Stimulated activated CD4-positive, alpha-beta T cell treated with anti-CD3 and anti-CD28 coated beads, Interleukin-12 subunit alpha, Interleukin-12 subunit beta, amount 100 ng/mL, for 4 hours (primary cell): Measurements from ENCODE around the gene C16orf96.

Experiments used
- DNase-seq: peaks from one replicate; pipeline ENCODE4 v3.0.0-alpha.2; 2020

C16orf96 gene

DNA sequence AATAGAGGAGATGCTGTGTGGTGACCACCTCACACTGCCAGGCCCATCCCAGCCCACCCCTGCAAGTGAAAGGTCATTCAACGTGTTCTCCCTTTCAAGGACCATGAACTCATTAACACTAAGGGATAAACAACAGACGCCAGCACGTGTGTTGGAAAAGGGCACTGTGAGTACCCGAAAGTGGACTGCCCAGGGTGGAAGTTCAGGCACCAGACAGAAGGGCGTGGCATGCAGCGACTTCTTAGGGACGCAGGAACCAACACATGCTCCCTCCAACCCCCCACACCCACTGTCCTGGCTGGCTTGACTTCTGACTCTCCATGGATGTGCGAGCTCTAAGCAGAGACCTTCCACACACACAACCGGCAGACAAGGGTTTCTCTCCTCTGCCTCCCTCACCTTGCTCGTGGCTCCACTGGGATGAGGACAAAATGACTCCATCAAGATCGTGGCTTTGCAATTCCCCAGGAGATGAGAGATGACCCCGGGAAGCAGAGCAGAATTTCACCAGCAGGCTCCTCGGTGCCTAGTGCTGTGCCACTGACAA lies 47.6 kb downstream of the C16orf96 start:
- no peak for DNase-seq

DNA sequence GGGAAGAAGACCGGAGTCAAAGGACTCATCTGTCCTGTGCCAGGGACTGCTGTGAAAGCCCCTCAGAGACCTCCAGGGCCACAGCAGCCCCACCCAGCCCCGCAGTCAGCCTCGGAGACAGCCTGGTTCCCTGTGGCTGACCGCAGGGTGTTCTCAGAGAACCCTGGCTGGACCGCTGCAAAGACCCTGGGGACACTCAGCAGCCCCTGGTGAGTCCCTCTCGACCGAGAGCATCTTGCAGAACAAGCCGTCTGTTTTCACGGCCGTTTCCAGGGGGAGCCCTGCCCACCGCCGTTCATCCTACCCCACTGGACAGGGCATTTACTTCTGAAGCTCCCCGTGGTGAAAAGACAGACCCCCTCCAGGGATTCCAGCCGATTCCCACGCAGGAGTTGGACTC lies 48.3 kb downstream of the C16orf96 start:
- no peak for DNase-seq

DNA sequence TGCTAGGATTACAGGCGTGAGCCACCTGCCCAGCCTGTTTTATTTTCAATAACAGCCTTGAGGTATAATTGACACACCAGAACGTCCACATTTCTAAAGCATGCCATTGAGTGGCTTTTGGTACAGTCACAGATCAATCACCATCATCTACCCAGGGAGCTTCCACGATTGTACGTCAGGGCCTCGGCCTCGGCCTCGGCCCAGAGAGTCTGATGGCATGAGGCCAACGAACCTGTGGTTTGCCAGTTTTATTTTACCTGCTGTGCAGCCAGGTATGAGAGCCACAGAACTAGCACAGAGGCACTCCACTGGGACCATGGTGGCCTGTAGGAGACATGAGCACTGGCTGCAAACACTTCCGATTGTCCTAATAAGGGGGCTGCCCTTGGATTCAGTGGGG lies 50.2 kb downstream of the C16orf96 start:
- DNase-seq, result no peak

DNA sequence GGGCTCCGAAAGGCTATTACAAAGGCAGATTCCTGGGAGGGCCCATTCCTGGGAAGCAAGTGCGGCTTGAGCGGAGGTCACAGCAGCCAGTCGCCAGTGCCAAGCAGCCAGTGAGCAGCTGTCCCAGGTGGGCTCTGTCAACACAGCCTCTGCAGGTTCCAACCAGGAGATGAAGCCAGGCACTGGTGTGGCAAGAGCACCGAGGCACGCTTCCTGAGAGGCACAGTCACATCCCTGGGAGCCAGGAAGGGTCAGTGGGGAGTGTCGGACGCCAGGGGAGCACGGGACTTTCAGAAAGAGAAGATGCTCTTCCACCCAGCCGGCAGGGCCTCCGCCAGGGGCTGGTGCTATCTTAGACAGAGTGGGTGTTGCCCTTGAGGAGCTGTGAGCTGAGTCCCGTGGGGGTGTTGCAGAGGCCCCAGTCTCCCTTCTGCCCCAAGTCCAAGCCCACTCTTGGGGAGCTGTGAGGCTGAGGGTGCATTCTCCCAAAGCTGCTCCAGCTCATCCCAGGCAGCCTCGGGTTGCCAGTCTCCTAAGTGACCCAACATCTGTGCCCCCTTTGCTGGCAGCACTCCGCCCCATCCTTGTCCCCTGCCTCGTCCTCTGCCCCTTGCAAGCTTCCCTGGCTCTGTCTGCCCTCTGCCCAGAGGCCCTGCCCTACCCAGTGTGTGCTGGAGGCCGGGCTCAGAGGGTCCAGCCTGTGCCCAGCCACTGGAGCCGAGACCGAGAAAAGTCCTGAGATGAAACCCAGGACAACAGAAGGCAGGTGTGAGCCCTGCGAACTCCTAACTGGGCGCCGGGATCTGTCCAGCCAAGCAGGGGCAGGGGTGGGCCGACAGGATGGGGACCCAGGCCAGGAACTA lies 51.9 kb downstream of the C16orf96 start:
- no peak for DNase-seq

DNA sequence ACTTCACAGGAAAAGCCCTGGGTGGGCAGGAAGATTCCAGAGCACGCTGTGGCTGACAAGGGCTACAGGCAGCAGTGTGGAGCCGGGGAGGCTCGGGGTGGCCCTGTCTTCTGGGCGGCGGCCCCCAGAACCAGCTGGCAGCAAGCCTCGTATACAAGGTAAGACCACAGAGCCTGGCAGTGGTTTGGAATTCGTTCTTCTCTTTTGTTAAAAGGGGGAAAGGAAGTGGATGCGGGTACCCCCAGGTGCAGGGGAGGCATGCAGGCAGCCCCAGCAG lies 52.5 kb downstream of the C16orf96 start:
- DNase-seq, result no peak

DNA sequence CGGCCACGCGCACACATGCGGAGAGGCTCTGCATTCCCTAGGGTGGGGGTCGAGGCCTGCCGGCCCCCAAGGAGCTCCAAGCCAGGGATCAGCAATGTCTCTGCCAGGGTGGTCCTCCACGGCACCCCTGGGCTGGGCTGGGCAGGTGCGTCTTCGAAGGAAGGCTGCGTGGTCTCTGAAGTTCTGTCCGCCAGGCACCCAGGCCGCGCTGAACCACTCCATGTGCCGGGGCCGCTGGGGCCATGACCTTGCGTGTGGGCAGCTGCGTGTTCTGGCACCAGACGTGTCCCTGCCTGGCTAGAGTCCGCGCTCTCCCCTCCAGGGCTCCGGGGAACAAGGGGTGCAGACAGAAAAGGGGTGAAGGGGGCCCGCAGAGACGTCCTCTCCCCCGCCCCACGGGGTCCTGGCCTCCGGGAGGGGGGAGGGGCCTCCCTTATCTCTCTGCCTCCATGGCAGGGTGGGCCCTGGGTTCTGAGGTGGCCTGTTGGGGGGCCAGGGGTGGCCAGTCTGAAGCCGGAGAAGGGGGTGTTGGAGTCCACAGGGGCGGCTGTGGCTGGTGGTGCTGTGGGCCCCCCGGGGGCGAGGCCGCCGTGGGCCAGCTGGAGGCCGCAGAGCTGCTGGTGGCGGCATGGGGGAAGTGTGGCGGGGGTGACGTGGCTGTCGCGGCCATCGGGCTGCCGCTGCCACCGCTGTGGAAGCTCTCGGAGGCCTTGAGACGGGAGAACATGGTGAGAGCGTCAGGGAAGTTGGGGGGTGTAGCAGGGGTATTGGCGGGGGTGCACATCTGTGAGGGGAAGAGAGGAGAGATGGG lies 53.3 kb downstream of the C16orf96 start:
- no peak for DNase-seq

DNA sequence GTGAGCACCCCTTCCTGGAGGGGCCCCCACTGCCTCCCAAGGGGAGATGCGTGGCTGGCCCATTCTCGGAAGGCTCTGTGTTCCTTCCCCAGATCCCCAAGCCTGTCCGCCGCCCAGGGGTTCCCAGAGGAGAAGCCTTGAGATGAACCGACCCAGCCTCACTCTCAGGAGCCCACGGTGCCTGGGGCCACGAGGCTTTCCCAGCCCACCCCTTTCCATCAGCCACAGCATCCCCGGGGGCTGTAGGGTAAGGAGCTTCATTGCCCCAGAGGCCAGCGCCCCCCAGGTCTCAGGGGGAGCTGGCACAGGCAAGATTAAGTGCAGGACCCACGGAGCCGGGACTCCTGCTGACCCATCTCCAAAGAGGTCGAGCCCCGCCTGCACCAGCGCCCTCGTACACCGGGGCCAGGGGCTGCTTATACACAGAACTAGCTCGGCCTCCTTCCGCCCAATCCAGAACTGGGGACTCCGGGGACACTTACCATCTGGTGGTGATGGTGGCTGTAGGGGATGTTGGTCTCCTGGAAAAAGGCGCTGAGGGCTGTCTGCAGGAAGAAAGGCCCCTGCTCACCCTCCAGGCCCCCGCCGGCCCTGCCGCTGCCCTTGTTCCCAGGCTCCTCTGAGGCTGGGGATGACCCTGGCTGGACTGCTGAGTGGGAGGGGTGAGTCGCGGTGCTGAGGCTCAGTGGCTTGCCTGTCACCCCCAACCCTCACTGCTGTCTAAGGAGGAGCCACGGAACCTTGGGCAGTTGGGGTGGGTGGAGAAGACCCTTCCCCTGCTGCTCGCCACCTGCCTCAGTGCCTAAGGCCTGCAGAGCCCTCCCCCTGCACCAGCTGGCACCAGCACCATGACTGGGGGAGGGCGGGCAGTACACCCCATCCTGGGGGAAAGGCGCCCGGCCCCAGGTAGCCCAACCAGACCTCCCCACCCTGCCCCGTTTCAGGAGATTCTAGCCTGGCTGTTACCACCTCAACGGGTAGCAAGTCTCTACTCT lies 54.2 kb downstream of the C16orf96 start:
- no peak for DNase-seq

DNA sequence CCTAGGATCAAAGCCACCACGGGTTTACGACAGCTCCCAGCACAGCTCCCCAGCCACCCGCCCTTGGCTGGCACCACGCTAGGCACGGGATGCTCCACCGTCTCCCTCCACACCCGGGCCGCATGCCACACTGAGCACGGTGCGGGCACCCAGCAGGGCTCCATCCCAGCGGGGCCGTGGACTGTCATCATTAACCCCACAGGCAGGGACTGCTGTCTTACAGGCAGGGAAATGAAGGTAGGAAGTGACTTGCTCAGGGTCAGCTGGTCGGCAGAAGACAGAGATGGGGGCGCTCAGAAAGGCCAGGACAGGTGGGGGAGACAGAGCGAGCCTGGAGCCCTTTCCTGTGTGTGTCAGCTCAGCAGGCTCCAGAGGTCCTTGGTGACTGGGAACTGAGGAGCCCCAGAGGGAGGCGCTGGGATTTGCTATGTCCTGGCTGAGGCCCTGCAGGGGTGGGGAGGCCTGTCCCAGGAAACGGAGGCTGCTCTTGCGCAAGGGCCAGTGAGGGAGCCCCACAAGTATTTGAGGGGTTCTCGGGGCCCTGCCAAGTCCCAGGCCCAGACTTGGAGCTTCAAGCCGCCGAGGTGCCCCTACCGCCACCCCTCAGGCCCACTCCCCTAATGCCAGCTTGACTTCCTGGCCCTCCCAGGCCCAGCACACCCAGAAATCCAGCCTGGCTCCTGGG lies 55.3 kb downstream of the C16orf96 start:
- DNase-seq, result no peak

DNA sequence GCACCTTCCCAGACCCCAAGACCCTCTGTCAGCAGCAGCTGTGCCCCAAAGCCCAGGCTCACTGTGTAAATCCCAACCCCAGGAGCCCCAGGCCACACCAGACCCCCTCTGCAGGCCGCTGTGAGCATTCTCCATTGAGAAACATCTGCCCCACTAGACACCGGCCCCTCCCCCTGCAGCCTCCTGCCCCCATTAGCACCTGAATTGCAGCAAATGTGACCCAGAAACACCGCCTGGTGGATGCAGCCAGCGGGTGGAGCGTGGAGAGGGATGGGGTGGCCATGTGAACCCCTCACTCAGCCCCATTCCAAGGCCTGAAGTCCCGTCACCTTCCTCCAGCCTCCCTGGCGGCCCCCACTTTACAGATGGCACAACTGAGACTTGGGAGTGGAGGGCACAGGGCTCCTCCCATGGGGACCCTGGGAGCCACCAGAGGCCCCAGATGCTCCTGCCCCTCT lies 56.4 kb downstream of the C16orf96 start:
- no peak for DNase-seq

DNA sequence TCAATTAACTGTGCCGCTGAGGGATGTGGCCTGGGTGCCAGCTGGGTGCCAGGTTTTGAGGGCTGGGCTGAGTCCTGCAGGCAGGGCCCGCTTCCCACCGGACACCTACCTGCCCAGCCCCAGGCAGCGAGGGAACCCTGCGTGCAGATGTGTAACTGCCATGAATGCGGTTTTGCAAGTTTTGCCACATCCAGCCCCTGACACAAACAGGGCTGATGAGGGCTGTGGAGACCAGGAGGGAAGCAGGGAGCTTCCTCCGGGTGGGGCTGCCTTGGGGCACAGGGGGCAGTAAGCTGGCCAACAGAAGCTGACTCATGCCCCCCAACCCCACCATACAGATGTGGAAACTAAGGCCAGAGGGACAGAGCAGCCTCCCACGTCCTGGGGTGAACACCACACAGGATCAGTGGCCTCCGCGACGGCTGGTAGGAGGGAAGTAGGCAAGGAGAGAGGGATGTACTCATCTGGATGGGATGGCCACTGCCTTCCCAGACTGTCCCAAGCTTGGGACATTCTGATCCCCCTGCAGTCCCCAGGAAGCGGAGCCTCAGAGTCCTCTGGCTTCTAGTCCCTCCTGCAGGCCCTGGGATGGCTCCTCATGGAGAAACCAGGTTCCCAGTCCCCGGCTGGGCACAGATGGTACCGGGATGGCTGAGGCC lies 57.0 kb downstream of the C16orf96 start:
- DNase-seq, result no peak

DNA sequence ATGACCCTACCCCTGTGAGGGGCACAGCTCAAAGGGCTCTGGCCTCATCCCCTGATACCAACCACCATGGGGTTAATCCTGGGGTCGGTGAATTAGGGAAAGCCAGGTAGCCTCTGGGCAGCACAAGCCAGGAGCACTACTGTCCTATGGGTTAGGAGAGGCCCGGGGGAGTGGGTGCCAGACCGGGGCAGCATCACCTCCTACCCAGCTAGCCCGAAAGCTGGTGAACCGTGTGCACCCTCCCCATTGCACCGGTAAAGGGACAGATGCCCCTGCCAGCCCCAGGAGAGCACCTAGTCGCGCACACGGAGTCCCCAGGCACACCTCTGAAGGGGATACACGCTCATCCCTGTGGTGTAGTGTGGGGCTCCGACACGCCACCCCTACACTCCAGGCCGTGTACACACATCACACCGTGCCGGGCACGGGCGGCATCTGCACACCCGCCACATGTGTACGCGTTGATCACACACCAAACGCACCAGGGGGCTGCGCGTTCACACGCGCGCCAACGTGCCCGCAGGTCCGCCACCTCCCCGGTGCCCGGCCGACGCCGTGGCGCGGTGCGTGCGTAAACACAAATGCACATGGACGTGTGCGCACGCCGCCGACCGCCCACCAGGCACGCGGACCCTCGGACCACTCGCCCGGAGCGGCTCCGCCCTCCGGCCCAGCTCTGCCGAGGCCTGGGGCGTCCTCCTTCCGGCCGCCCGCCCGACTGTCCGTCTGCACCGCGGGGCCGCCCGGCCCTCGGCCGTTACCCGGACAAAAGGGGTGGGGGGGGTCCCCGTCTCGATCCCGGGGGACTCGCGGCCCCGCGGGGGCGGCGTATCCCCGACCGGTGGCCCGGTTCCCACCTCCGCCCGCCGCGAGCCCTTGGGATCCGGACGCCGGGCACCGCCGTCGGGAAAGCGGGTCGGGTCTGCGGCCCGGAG lies 57.8 kb downstream of the C16orf96 start:
- peak; percentile 27 for DNase-seq

DNA sequence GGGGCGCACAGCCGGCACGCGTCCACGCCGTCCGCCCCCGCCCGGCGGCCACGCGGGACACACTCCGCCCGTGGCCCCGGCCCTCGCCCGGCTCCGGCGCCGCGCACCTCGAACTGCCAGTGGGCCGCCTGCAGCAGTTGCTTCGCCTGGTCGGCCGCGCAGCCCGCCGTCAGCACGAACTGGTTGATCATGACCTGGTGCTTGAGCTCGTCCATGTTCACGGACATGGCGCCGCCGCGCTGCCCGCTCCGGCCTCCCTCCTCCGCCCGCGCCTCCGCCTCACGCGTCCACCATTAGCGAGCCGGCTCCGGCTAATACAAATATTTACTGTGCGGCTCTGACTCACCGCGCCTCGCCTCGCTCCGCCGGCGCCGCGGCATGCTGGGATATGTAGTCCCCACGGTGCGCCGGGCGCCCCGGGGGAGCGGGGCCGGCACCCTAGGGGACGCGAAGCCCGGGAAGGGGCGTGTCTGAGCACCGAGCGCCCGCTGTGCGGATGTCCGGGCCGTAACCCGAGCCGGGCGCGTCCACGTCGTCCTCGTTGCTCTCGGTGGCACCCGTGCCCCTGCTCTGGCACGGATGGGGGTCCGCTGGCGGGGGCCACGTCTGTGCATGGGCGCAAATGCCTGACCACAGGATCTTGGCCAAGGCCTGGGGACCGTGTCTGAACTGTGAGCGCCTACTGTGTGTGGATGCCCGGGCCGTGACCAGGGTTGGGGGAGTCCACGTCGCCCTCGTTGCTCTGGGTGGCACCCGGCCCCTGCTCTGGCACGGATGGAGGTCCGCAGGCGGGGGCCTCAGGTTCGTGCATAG lies 58.6 kb downstream of the C16orf96 start, which contains the start of gene UBALD1:
TSS of gene UBALD1 (minus strand) at position 318 of the 813 bp plus-strand sequence. CDS start at position 227, 91 bp downstream.
- peak; percentile 76 for DNase-seq

DNA sequence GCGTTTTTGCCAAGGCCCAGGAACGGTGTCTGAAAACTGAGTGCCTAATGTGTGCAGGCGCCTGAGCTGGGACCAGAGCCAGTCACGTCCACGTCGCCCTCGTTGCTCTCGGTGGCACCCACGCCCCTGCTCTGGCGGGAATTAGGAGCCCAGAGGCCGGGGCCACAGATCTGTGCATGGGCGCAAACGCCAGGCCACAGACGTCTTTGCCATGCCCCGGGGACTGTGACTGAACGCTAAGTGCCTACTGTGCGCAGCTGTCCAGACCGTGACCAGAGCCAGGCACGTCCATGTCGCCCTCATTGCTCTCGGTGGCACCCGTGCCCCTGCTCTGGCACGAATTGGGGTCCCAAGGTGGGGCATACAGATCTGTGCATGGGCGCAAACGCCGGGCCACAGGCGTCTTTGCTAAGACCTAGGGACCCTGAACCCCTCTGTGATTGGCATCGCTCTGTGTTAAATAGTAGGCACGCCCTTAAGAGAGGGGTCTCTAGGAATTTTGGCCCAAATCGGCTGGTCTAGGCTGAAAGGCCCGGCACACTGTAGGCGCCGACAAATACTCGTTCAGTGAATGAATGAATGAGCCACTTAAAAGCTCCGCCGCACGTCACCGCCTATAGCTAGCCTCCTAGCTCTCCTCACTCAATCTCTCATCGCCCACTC lies 59.4 kb downstream of the C16orf96 start:
- no peak for DNase-seq

DNA sequence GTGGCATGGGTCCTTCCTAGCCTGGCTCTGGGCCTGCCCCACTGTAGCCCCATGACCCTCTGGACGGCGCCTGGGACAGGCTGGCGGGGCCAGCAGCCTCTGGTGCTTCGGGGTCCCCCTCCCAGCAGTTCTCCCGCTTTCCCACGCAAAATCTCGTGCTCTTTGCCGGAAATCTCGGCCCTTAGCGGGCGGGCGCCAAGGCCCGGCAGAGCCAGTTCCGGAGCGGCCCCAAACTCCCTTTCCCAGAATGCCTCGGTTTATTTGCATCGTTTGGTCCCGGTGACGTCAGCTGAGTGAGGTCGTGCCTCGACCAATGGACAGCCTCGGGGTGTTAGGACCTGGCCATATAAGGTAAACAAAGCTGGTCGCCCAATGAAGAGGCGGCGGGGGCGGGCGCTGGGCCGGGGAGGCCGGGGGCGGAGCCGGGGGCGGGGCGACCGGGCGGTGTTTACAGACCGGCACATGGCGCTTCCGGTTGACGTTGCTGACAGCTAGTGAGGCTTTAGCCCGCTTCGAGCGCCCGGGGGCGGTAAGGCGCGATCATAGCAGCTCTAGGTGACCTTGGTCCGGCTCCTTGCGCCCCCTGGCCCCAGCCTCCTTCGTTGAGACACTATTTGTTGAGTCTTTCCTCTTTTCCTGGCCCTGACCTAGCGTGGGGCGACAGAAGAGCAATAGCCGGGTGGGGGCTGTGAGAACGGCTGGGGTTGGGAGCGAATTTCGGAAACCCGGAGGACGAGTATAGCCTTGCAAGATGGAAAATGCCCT lies 60.1 kb downstream of the C16orf96 start:
- DNase-seq, result peak; percentile 98

DNA sequence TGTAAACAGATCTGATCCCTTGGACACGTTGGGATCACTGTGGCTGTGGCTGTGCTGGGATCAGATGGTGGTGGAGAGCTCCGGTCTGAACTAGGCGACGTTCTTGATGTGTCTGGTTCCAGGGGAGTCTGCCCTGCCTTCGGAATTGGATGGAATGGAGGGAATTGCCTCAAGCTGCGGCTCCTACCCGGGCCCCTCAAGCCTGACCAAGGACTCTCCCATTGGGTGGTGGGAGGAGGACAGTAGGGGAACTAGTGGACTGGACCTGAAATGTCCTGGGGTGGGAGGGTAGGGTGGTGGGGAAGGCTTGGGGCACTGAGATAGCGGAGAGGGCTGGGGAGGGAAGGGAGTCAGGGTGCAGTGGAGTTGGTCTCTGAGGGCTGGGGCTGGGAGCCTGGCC lies 61.7 kb downstream of the C16orf96 start:
- no peak for DNase-seq

DNA sequence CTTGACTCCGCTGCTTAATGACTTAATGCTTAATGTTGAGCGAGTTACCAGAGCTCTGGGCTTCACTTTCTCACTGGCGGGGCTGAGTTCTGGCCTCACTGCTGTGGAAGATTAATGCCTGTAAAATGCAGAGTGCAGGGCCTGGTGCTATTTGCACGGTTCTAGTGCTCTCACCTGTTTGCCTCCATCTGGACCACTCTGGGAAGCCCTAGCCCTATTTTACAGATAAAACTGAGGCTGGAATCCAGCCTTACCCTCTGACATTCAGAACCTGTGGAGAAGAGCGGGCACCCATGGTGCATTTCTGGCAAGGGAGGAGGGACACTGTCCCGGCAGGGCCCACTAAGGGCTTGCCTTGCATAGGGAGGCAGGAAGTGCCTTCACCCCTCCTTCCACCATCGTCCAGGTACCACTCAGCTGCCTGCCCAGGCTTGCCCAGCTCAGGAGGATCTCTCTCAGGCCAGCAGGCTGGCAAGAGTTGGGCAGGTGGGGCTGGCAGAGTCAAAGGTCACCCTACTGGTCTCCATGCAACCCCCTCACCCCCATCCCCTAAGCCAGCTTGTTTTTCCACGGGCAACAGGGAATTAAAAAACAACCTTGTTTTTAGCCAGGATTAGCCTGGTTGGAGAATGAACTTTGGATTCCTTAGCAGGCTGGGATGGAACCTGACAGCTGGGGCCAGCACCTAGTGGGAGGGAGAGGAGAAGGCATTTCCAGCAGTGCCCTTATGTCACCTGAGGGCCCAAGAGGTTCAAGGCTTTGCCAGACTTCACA lies 62.7 kb downstream of the C16orf96 start:
- DNase-seq, result no peak

DNA sequence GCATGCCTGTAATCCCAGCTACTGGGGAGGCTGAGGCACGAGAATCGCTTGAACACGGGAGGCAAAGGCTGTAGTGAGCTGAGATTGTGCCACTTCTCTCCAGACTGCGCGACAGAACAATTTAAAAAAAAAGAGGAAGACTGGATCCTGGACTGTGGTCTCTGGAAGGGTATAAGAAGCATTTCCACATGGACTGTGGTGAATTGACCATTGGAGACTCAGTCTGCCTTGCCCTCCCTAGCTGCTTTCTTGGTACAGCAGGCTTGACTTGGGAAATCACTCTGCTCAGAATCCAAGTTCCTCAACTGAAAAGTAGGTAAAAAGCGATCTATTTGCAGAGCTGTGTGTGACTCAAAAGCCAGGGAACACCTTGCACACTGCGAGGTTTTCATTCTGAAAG lies 67.5 kb downstream of the C16orf96 start:
- no peak for DNase-seq
